ENCODE results near the gene MVK.
A peak's percentile ranks its signal among the peaks of the same experiment; 100 is the strongest.

The MVK gene

GRCh38 chr12:109573029-109573913 is at the start of gene MVK, which contains the start of gene MMAB:
Gene MVK (plus strand): TSS chr12:109573794. CDS start chr12:109574823, 1,029 bp downstream.
Gene MMAB (minus strand): TSS chr12:109573504. CDS start chr12:109573480, 24 bp downstream.
- peak; percentile 100 for DNase-seq

DNA sequence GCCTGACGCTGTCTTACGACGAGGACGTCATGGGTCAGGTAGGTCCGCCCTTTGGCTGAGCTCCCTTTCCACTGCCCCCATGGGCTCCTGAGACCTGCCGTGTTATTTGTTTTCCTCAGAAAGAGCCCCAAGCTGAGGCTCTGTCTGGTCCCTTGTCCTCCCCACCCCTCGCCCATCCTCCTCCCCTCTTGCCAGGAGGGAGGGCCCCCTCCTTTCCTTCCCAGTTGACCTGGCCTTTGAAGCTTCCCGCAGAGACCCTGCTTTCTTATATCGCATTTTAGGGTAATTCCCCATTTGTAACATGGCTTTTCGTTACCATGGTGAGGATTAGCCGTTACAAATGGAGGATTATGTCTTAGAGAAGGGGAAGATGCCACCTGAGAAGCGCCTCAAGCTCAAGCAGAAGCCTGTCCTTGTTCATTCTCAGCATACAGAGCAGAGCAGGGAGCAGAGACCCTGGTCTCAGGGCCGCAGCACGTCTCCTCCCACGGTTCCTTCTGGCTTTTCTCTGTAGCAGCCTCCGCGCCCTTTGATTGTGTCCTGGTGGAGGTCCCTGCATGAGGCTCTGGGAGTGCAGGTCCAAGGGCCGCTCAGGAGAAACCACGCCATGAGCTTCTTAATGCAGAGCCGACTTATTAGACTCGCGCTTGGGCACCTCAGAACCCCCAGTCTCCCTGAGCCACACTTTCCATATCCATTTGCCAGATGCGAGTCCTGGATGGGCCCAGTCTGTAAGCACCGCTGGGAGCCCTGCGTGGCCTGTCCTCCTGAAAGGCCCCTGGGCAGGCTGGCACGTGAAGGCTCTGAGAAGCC is 48.9 kb upstream of the MVK start:
- no peak for DNase-seq

DNA sequence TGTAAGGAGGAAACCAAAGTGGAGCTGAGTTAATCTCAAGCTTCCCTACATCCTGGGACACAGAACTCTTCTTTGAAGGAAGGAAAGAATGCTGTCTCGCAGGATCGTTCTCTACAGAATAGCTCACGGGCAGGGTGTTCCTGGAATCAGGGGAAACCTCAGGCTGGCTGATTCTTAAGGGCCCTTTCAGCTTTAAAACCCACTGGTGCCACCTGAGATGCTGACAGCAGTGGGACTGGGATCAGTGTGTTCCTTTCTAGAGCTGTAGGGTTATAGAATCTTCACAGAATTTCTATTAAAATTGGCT is 48.4 kb upstream of the MVK start:
- no peak for DNase-seq

- DNase-seq: no peak
Observed at GRCh38 chr12:109527489-109528123, 46.0 kb upstream of the MVK start.

DNA sequence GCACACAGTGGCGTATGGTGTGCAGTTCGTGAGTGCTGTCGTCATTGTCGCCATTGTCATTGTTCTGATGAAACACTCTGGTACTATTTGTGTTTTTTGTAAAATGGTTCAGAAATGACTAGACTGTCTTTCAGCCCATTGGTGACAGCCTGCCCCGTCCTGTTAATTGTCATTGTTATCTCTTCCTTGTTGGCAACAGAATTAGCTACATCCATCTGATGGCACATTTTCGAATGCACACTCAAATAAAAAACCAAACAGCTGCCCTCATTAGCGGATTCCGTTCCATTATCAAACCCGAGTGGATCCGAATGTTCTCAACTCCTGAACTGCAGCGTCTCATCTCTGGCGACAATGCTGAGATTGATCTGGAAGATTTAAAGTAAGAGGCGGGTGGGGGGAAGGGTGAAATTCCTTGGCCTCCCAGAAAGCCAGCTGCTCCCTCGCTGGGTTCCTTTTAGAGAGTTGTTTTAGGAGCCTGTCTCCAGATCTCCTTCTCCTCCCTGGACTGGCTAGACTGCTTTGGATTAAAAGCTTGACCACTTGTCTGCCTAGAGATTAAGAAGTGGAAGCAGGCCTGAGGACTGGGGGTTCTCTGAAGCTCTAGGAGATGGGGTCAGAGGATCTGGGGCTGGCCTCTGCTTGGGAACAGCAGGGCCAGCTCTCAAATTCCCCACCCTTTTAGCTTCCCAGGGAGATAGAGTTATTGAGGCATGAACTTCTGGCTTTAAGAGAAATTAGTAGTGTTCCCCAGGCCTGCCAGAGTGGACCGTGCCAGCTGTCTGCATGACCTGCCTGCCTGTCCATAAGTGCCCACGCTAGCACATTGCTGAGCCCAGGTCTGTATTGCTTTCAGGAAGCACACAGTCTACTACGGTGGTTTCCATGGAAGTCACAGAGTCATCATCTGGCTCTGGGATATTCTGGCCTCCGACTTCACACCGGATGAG is 43.6 kb upstream of the MVK start:
- DNase-seq: no peak

GRCh38 chr12:109531411-109531810 is 42.2 kb upstream of the MVK start:
- DNase-seq: no peak

DNA sequence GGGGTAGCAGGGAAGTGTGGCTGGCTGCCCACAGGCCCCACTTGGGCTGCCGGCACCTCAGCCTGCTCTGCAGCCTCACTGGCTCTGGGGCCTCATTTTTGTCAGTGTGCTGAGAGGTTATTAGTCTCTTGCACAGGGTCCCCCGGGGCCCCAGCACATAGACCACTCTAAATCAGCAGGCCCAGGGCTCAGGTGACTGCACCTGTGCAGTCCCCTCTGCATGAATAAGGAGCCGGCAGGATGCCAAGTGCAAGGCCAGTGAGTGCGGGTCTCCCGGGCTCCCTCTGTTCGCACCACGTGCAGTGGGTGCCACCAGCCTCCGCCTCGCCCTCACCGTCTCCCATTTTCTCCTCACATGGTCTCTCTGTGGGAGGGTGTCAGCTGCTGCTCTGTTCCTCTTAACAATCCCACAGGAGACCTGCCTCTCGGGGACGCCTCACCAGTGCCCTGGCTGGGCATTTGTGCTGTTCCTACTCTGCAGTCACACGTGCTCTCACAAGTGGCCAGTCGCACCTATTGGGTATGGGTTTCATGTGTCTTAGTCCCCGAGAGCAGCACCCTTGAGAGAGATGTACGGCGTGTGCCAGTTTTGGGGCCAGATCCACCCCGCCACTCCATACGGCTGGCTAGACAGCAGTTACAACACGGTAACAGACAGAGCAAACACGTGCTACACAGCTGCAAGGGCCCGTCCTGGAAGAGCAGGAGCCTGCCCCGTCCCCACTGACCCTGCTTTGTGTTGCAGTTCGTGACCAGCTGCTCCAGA is 40.7 kb upstream of the MVK start:
- no peak for DNase-seq

DNA sequence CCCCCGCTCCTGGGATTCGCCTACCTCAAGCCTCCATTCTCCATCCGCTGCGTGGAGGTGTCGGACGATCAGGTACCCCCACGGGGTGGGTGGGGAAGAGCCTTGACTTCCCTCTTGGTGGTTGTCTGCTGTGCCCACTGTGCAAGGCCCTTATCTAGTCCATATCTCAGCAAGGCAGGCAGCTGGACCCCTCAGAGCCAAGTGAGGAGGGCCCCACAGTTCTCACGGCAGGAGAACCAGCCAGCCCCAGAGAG is 40.2 kb upstream of the MVK start:
- DNase-seq: peak; percentile 31

- no peak for DNase-seq
Observed at GRCh38 chr12:109534456-109534855, 39.1 kb upstream of the MVK start.

DNA sequence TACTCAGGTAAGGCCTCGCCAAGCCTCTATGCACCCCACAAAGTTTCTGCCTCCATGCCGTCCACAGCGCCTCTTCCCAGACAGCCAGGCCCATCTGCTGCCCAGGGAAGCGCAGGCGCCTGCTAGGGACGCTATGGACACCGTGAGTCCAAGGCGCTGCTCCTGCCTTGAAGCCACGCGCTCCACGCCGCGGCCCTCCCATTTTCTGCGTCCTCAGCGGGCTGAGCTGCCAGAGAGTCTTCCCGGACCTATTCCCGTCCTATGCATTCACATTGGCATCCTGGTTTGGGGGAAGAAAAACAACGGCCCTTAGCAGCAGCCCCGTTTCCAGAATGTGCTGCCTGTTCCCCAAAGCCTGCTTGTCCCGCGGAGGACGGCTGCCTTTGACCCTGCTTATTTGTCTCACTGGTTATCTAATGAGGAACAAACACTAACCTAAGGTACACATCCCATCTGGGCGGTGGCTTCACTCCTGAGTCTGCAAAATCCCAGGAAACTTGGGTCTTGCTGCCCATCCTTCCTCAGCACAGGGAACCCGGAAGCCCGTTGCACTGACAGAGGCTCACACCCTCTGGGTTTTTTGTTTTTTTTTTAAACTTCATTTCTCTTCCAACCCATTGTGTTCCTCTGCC is 38.2 kb upstream of the MVK start:
- DNase-seq: no peak

DNA sequence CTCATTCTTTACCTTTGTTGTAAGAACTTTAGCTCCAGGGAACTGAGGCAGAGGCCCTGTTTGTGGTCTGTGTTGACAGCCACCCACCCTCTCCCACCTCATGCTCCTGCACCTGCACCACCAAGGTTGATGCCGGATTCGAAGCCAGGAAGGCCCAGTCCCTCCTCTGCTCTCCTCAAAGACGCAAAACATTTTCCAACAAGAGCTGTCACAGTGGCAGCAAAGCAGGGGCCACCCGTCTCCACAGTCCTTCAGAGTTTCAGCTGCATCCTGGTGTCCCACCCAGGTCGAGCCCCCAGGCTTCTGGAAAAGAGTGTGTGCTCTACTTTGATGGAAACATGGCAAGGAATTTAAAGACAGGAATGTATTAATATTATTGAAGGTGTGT is 37.7 kb upstream of the MVK start:
- no peak for DNase-seq

DNA sequence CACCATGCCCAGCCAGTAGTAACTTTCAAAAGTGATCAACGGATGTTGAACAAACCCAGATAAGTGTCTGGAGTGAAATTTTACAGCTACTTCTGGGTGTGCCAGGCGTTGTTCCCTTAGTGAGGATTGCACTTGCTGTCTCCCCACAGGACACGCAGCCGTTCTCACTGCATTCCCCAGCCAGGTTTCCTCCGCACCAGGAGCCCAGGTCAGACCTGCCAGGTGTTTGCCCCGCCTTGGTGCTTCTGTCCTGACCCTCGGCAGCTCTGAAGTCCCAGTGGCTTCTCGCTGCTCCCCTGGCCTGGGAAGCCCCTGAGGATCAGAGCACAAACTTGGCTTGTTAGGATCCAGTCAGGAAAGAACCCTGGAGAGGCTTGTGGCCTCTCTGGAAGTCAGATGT is 36.5 kb upstream of the MVK start:
- DNase-seq: no peak

DNA sequence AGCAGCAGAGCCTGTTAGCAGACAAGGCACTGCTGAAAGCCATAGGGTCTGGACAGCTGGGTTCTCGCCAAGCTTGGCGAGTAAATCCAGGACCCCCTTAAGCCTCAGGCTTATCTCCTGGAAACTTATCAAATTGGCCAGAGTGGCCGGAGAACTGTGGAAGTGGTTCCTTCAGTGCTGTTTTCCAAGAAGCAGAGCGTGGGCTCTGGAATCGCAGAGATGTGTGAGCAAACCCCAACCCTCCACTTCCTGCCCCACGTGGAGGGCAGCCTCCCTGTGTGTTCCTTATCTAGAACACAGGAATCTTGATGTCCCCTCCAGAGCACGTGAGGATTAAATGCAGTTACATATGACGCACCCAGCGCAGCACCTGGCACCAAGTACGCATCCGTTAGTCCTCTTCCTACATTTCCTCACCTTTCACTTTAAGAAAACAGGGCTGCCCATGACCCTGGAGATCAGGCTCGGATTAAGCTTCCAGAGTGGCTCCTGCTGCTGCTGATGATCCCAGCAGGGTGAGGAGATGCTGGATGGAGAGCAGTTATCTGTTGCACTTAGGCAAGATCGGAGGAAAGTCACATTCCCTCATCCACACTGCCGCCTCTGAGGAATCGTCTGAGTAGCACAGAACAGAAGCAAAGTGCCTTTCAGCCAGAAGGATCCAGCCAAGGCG is 35.3 kb upstream of the MVK start:
- no peak for DNase-seq

GRCh38 chr12:109539508-109539907 is 34.1 kb upstream of the MVK start:
- no peak for DNase-seq

GRCh38 chr12:109540526-109541412 is 32.8 kb upstream of the MVK start:
- DNase-seq: no peak

DNA sequence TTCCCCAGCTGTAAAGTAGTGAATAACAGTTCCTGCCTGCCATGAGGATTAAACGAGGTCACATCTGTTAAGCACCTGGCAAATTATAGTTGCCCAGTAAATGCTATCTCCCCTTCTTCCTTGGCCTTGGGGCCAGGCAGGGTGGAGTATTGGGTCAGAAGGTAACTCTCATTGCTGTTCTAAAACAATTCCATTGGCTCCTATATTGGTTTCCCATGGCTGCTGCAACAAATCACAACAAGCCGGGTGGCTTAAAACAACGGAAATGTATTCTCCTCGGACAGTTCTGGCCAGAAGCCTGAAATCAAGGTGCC is 32.2 kb upstream of the MVK start:
- DNase-seq: no peak

- no peak for DNase-seq
Observed at GRCh38 chr12:109542014-109542413, 31.6 kb upstream of the MVK start.

GRCh38 chr12:109542876-109543275 is 30.7 kb upstream of the MVK start:
- DNase-seq: no peak

GRCh38 chr12:109544955-109545531 is 28.6 kb upstream of the MVK start:
- DNase-seq: peak; percentile 53

GRCh38 chr12:109545826-109546225 is 27.8 kb upstream of the MVK start:
- no peak for DNase-seq
